GM18858 (cell line): Measurements from ENCODE around the gene TYSND1.
"Not testable (repeated sequence)": the region's sequence is repeated elsewhere in the genome, so short reads cannot be mapped to it uniquely, and the experiment has no call there.

Experiments used
- ATAC-seq: cut with Tn5 transposase; IDR thresholded peaks from one replicate; pipeline ENCODE4 v1.9.1; 2021; ENCODE audit not compliant: unreplicated experiment

The TYSND1 gene

DNA sequence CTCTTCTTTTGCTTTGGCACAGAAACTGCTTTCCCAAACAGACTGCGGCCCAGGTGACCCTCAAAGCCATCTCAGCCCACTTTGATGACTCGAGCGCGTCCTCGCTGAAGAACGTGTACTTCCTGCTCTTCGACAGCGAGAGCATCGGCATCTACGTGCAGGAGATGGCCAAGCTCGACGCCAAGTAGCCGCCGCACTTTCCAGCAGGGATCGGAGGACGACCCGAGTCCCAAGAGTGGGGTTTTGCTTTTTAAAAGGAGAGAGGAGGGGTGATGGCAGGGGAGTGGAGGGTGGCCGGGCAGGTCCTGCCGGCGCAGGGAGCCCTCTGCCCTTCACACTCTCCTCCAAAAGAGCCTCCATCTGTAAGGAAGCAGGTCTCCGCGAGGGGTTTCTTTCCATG, 35.0 kb downstream of the TYSND1 start:
- no peak for ATAC-seq

DNA sequence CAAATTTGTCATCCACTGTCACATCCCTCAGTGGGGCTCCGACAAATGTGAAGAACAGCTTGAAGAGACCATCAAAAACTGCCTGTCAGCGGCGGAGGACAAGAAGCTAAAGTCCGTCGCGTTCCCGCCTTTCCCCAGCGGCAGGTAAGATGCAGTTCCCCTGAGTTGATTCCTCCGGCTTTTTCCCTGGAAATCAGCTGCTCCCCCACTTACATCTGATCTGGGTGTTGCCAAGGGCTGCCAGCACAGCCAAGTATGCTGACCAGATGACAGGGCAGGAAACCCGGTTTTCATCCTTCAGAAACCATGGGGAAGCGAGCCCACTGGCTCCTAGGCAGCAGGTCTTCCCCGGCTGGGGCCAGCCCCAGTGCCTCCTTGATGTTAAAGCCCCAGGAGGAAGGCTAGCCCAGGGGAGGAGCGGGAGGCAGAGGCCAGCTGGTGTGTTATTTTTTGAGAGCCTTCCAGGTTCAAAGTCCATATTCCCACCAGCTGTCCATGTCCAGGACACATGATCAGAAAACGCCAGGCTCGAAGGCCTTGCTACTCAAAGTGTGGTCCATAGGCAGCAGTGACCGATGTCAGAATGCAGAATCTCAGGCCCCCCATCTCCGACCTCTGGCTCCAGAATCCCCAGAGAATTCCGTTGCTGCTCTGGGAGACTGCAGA, 37.3 kb downstream of the TYSND1 start:
- no peak for ATAC-seq

DNA sequence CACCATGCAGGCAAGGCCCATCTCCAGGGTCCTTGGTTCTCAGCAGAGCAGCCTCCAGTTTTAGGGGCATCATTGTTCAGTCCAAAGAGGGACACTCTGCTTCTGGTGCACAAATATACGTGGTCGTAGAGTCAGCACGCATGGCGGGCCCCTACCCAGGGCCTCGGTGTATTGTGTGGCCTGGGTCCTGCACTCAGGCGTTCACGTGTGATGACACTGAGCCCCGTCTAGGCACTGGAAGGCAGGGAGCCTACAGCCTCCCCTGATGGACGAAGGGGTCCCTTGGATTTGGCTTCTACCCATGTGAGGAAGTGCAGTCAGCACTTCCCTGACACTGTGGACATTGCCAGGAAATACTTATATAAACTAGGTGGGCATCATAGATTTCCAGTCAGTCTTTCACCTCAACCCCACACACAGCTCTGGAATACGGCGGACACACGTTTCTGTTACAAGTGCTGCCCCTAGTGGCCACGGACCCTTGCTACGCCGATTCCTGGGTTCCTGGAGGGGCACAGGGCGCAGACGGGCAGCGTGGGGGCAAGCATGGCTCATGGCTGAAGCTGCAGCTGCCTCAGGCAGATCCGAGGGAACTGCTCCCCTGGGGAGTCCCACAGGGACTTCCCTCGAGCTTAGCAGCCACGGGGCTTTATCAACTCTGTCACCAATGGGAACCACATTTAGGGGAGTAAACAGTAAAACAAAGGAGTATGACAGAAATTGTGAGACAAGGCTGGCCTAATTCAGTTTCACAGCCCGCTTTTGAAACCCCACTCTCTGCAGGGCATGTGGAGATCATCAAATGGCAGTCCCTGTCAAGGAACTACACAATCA, 39.3 kb downstream of the TYSND1 start:
- ATAC-seq: no peak

DNA sequence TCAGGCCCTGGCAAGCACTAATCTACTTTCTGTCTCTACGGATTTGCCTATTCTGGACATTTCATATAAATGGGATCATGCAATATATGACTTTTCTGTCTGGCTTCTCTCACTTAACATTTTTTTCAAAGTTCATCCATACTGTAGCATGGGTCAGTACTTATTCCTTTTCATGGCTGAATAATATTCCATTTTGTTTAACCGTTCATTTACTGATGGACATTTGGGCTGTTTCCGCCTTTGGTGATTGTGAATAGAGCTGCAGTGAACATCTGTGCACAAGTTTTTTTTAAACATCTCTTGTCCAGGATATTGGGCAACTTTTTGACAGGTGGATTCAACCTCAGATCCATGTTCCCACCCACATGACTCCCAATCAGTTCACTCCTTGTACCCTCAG, 44.8 kb downstream of the TYSND1 start:
- no peak for ATAC-seq

DNA sequence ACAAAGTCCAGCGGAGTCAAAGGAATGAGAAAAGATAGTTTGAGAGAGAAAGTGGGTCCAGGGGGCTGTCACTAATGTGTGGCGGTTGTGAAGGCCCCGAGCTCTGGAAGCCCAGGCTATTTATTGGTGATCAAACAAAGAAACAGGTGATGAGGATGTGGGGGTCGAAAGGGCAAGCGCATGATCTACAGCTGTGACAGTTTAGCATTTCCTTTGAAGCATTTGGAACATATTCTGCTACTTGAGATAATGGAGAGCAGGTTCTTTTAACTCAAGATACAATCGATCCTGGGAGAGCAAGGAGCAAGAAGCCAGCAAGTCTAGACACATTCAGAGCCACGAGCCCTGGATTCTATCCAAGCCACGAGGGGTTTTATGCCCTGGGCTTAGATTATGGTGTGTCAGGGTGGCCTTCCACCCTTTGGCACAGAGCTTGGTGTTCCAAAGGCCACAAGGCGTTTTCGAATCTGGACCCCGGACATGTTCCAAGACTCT, 45.4 kb downstream of the TYSND1 start:
- ATAC-seq: not testable (repeated sequence)

DNA sequence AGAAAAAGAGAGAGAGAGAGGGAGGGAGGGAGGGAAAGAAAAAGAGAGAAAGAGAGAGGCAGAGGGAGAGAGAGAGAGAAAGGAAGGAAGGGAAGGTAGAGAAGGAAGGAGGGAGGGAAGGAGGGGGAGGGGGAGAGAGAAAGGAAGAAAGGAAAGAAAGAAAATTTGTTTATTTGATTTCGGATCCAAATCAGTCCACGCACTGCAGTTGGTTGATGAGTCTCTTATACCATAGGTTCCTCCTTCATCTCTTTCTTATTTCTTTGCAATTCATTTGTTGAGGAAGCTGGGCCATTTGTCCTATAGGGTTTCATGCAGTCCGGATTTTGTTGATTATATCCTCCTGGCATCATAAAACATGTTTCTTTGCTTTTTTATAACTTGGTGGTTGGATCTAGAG, 48.2 kb downstream of the TYSND1 start:
- ATAC-seq: no peak

DNA sequence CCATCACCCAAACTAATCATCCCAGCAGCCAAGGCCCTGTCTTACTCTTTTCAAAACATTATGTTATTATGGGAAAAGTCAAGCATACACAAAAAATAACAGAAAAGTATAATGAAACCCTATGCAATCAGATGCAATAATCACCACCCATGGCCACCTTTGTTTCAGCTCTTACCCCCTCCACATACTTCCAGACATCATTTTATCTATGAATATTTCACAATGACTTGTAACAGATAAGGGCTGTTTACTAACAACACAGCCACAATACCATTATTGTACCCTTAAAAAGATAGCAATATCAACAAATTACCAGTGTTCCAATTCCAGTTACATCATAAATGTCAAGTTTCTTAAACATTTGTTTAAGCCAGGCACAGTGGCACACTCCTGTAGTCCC, 49.0 kb downstream of the TYSND1 start:
- no peak for ATAC-seq

DNA sequence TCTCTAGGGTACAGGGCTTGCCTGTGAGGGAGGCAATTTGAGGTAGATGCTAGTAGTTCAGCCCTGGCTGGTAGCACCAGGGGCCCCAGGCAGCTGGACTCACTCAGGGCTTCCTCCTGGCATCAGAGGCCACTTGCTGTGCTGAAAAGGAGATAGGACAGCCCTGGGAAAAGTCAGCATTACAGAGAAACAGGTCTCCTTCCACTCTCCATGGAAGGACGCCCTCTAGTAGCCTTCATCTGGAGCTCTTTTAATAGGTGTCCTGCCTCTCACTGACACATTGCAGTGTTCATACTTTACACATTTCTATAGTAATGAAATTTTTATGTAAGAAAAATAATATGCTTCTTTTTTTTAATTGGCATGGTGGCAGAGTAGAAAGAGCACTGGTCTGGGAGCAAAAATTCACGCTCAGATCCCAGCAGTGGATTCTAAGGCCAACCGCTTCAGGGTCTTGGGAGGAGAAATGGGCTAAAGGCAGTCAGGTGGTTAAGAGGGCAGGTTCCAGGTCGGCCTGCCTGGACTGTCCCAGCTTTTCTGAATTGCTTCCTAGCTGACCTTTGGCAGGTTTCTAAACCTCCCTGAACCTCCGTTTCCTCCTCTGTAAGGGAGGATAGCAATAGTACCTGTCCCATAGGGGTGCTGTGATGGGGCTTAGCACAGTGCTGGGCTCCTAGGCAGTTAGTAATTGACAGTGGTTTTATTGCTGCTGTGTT, 49.6 kb downstream of the TYSND1 start:
- ATAC-seq: no peak

DNA sequence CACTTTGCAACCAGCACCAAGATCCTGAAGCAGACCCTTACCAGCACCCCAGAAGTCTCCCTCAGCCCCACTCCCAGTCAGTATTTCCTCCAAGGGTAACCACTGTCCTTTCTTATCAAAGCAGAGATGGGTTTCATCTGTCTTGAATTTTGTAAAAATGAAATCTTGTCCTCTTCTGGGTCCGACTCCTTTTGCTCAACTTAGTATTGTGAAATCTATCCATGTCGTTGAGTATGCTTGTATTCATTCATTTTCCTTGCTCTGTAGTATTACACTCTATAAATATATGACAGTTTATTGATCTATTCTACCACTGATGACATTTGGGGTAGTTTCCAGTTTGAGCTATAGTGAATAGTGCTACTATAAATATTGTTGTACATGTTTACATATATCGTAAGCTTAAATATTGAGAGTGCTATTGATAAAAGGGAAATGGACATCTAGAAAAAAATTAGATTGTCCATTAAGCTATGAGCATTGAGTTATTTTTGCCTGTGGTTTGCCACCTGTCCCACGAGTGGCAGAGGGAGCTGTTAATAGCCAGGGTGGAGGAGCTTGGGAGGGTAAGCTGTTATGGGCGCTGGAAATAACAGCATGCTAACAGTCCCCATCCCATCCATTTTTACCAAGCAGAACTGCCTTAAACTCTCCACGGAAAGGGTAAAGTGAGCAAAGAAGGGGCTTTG, 50.3 kb downstream of the TYSND1 start:
- no peak for ATAC-seq

DNA sequence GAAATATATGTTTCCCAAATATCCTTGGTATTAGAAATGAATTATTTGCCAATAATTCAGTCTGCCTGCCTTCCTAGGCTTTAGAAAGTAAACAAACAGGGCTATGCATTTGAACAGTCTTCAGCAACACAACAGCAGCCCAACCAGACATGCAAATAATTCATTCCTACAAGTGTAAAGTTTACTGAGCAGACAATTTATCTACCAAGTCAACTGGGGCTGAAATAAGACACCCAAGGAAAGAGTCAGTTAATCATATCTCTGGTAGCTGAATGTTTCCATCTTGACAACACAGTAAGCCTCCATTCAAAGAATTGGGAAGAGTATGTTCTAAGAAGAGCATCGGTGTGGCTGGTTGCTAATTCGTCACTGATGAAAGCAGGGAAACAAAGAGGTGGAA, 52.2 kb downstream of the TYSND1 start:
- ATAC-seq: no peak

DNA sequence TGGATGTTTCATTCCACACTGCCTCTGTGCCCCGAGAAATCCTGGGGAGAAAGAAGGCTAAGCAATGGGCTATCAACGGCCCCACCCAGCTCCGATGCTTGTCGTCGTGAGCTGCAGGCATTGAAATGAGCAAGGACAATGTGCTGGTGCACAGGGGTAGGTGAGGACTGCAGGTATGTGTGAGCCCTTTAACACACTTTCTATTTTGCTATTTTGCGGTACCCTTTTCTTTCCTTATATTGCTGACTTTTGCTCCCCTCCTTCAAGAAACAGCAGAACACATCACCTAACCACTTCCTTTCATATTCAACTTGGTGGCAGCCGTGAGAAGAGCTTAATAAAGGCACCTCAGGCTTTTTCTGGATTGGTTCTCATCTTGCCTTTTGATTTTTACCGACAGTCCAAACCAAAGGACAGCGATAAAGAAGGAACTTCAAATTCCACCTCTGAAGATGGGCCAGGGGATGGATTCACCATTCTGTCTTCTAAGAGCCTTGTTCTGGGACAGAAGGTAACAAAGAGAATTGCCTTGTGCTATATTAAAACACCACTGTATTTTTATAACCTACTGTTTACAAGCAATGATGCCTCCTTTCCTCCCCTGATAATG, 53.1 kb downstream of the TYSND1 start:
- no peak for ATAC-seq

DNA sequence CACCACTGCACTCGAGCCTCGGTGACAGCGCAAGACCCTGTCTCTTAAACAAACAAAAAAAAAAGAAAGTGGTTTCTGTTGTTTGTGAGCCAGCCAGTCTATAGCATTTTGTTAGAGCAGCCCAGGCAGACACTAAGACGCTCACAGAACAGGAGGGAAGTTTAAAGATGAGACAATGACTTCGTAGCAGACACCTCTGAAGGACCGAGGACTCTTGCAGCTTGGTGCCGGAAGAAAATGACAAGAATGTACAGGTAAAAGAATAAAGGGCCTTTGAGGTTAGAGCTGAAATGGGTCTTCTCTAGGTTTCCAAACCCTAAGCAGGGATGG, 54.1 kb downstream of the TYSND1 start:
- ATAC-seq: no peak

DNA sequence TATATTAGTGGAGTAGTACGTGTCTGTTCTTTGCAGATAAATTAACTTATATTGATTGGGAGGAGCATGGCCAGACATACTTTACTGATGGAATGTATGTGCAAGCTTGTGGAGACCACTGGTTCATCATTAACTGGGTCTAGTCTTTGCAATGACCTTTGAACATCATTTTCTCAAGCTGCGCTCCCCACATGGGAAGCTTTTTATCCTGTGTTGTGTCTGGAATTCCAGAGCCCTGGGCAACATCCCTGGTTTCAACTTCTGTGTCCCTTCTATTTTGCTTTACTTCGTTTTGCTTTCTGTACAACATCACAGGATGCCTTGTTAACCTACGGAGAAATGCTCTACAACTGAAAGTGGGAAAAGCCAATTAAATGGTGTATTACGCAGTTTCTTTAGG, 55.5 kb downstream of the TYSND1 start:
- no peak for ATAC-seq

DNA sequence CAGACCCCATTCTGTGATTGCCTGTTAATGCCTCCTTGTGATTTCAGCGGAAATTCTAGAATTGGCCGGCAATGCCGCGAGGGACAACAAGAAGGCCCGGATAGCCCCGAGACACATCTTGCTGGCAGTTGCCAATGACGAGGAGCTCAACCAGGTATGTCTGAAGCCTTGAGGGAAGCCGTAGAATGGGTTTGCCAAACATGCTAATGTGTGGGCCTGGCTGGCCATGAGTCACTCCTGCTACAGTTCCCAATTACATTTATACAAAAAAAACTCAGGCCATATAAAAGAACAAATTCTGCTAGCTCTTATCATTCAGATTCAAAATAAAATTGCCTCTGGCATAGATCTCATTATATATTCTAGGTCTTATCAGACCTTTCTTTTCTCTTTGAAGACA, 56.5 kb downstream of the TYSND1 start:
- no peak for ATAC-seq

DNA sequence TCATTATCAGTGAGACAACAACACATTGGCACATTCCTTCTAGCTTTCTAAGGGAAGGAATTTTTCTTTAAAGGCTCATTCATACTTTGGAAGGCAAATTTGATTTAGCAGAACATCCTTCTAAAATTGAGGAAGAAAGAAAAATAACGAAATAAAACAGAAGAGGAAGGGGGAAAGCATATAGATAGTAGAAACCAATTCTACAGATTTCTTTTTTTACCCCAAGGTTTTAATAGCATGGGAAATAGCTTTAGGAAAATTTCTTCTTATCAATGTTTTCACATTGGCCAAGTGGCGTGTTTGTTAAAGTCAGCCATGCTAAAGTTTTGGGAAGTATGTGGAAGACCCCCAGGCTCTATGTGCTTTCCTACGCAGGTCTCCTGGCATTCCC, 58.2 kb downstream of the TYSND1 start:
- no peak for ATAC-seq
